Measurements from ENCODE around the gene RETN.

Gene RETN

GRCh38 chr19:7652061-7652641 is 16.7 kb upstream of the RETN start (continued):
- no peak for TF ChIP-seq ARNTL (CRISPR knock-in tag; IDR thresholded peaks at IDR 0.05; ENCODE audit: borderline replicate concordance, low read depth)
- no peak for TF ChIP-seq BACH2 (CRISPR knock-in tag; IDR thresholded peaks at IDR 0.05; ENCODE audit: borderline replicate concordance)
- no peak for TF ChIP-seq OSR1 (CRISPR knock-in tag; IDR thresholded peaks at IDR 0.05)
- no peak for TF ChIP-seq ZFP3 (CRISPR knock-in tag; IDR thresholded peaks at IDR 0.05)
- no peak for TF ChIP-seq ZNF565 (CRISPR knock-in tag; conservative IDR thresholded peaks at IDR 0.05; ENCODE audit: low read depth)
- TF ChIP-seq GLIS3 (CRISPR knock-in tag; IDR thresholded peaks at IDR 0.05) = no peak

- ATAC-seq = no peak
- no peak for TF ChIP-seq CSDC2 (CRISPR knock-in tag; IDR thresholded peaks at IDR 0.05)
- no peak for TF ChIP-seq ISL1 (CRISPR knock-in tag; IDR thresholded peaks at IDR 0.05)
- no peak for TF ChIP-seq TSHZ2 (CRISPR knock-in tag; IDR thresholded peaks at IDR 0.05)
- TF ChIP-seq ZNF8 (CRISPR knock-in tag; IDR thresholded peaks at IDR 0.05) = no peak
- TF ChIP-seq POU6F1 (CRISPR knock-in tag; IDR thresholded peaks at IDR 0.05; ENCODE audit: borderline replicate concordance, low read depth) = no peak
- no peak for TF ChIP-seq ZFP3 (CRISPR knock-in tag; IDR thresholded peaks at IDR 0.05)
- no peak for TF ChIP-seq TOX (CRISPR knock-in tag; IDR thresholded peaks at IDR 0.05; ENCODE audit: borderline replicate concordance)
- TF ChIP-seq RARB (CRISPR knock-in tag; IDR thresholded peaks at IDR 0.05) = no peak
- no peak for TF ChIP-seq PPARA (CRISPR knock-in tag; IDR thresholded peaks at IDR 0.05; ENCODE audit: borderline replicate concordance)
- no peak for TF ChIP-seq ZFP30 (CRISPR knock-in tag; IDR thresholded peaks at IDR 0.05)
- TF ChIP-seq GLIS3 (CRISPR knock-in tag; IDR thresholded peaks at IDR 0.05) = no peak
Observed at GRCh38 chr19:7654401-7654800, 14.4 kb upstream of the RETN start.

- no peak for TF ChIP-seq PATZ1 (CRISPR knock-in tag; IDR thresholded peaks at IDR 0.05; ENCODE audit: borderline replicate concordance)
- TF ChIP-seq ESRRG (CRISPR knock-in tag; IDR thresholded peaks at IDR 0.05) = no peak
- TF ChIP-seq SNAI2 (CRISPR knock-in tag; IDR thresholded peaks at IDR 0.05) = no peak
- TF ChIP-seq ISL1 (CRISPR knock-in tag; IDR thresholded peaks at IDR 0.05) = no peak
- no peak for TF ChIP-seq GLIS3 (CRISPR knock-in tag; IDR thresholded peaks at IDR 0.05)
- no peak for TF ChIP-seq ARNTL (CRISPR knock-in tag; IDR thresholded peaks at IDR 0.05; ENCODE audit: borderline replicate concordance, low read depth)
- TF ChIP-seq BACH2 (CRISPR knock-in tag; IDR thresholded peaks at IDR 0.05; ENCODE audit: borderline replicate concordance) = no peak
- TF ChIP-seq OSR1 (CRISPR knock-in tag; IDR thresholded peaks at IDR 0.05) = no peak
- no peak for TF ChIP-seq RARB (CRISPR knock-in tag; IDR thresholded peaks at IDR 0.05)
- no peak for TF ChIP-seq CSRNP3 (CRISPR knock-in tag; IDR thresholded peaks at IDR 0.05)
- TF ChIP-seq ZFP30 (CRISPR knock-in tag; IDR thresholded peaks at IDR 0.05) = no peak
- no peak for TF ChIP-seq POU6F1 (CRISPR knock-in tag; IDR thresholded peaks at IDR 0.05; ENCODE audit: borderline replicate concordance, low read depth)
- no peak for TF ChIP-seq PPARA (CRISPR knock-in tag; IDR thresholded peaks at IDR 0.05; ENCODE audit: borderline replicate concordance)
- TF ChIP-seq ZFP3 (CRISPR knock-in tag; IDR thresholded peaks at IDR 0.05) = no peak
- no peak for TF ChIP-seq ZNF8 (CRISPR knock-in tag; IDR thresholded peaks at IDR 0.05)
- no peak for TF ChIP-seq ZNF565 (CRISPR knock-in tag; conservative IDR thresholded peaks at IDR 0.05; ENCODE audit: low read depth)
- TF ChIP-seq CREB5 (CRISPR knock-in tag; IDR thresholded peaks at IDR 0.05; ENCODE audit: low read depth) = no peak
- ATAC-seq = no peak
Observed at GRCh38 chr19:7655581-7655980, 13.3 kb upstream of the RETN start.

Data from SK-N-SH treated with all-trans-retinoic acid at 6 μM for 48 hours (cell line).